C4-2B (cell line): ENCODE results near the gene CDC27.
A peak's percentile ranks its signal among the peaks of the same experiment; 100 is the strongest.

Experiments
- H3K27ac ChIP-seq: fragments of 450-650 bp; 2 replicates; pipeline ENCODE4 v1.5.1; 2017
- CTCF ChIP-seq: fragments of 450-650 bp; conservative IDR thresholded peaks from 2 replicates; pipeline ENCODE4 v1.5.1; 2017; ENCODE audit warnings: mild to moderate bottlenecking
- ZFX ChIP-seq: fragments of 450-650 bp; IDR thresholded peaks from 2 replicates; pipeline ENCODE4 v1.6.1; 2017

Gene CDC27

GRCh38 chr17:47102914-47103313 is 86.2 kb downstream of the CDC27 start:
- no peak overlapping the region for H3K27ac ChIP-seq
- TF ChIP-seq ZFX = no peak
- no peak for TF ChIP-seq CTCF

- TF ChIP-seq CTCF (no peak), ZFX (peak; percentile 59; the same call in 1 of the 2 replicates)
- H3K27ac ChIP-seq = peak overlapping the region; percentile 79
Observed at GRCh38 chr17:47099987-47100711, 88.9 kb downstream of the CDC27 start.

GRCh38 chr17:47099451-47099986 is 89.6 kb downstream of the CDC27 start:
- H3K27ac ChIP-seq = peak overlapping the region; percentile 79

GRCh38 chr17:47096343-47096742 is 92.8 kb downstream of the CDC27 start:
- no peak for TF ChIP-seq ZFX
- no peak for TF ChIP-seq CTCF
- no peak overlapping the region for H3K27ac ChIP-seq

More at GRCh38 chr17:47099451-47099986, 89.6 kb downstream of the CDC27 start:
- TF ChIP-seq ZFX (no peak), CTCF (no peak)

- no peak for TF ChIP-seq ZFX
- H3K27ac ChIP-seq = no peak overlapping the region
Observed at GRCh38 chr17:47095268-47095667, 93.8 kb downstream of the CDC27 start.

- H3K27ac ChIP-seq = no peak overlapping the region
Observed at GRCh38 chr17:47087093-47087492, 102.0 kb downstream of the CDC27 start.

GRCh38 chr17:47085736-47086135 is 103.4 kb downstream of the CDC27 start:
- TF ChIP-seq ZFX = no peak
- TF ChIP-seq CTCF = no peak
- no peak overlapping the region for H3K27ac ChIP-seq

More at GRCh38 chr17:47087093-47087492, 102.0 kb downstream of the CDC27 start:
- TF ChIP-seq CTCF = no peak
- no peak for TF ChIP-seq ZFX

- no peak overlapping the region for H3K27ac ChIP-seq
- no peak for TF ChIP-seq CTCF
- TF ChIP-seq ZFX = no peak
Observed at GRCh38 chr17:47078801-47079200, 110.3 kb downstream of the CDC27 start.
